Stimulated activated naive CD4-positive, alpha-beta T cell (primary cell): Measurements from ENCODE around the gene PTPRC.

ENCODE experiments used
- DNase-seq, 6 experiments: peaks; one replicate each; lab custom pipeline; 2025; lab: John Stamatoyannopoulos, UW

The PTPRC gene

DNA sequence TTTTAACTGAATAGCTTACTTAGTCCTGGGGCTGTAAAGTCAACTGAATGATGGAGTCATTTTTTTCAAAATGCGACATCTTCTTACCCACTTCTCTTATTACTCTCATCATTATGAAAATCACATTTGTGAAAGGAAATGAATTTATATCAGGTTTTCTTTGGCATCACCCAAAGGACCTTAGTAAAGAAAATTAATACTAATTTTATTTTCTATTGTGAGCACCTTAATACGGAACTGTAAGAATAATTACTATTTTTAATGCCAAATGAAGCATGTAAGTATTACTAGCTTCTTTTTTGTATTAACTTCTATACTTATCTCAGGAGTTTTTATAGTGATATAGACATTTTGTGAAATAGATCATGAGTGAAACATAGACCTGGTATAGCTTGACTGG is 30.9 kb downstream of the PTPRC start:
- no peak for DNase-seq

DNA sequence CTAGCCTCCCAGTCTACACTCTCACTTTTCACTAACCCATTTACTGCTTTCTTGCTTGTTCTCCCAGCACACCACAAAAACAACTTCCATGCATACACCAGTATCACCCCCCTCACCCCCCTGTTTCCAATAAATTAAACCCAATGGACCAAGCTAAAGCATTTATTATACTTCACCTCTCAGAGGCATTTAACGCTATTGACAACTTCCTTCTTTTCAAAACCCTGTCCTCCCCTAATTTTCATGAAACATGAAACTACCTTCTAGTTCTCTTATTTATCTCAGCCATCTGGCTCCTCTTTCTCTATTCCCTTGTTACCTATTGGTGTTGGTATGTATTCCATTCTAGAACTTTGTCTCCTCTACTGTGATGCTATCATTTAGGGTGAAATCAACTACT is 32.3 kb downstream of the PTPRC start:
- DNase-seq, result no peak

DNA sequence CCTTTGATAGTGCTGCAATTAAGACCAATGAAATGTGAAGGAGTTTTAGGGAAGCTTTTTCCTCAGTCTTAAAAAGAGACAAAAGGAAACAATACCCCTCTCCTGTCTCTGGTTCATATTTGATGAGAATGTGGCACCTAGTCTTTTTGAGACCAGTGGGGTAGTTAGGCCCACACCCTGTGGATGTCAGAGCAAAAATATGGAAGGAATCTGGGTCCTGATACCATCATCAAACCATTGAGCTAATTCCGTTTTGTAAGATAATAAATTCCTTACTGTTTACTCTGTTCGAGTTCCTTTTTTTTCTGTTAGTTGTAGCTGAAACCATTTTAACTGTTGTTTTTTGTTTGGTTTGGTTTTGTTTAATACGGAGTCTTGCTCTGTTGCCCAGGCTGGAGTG is 33.3 kb downstream of the PTPRC start:
- no peak for DNase-seq

DNA sequence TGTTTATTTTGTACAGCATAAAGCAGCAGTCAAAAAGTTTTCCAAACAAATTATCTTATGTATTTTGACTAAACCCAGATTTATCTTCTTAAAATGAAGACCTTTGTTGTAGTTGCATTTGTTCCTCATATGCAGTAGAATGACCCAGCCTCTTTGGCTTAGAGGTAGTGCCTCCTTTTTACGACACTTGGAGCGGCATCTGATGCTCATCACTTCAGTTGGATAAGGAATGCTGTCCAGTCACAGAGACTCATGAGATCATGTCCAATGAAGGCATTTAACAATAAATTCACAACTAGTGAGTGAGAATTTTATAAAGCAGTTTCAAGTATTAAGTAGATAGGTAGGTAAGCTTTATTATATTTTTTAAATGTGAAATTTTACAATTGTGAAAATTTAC is 35.2 kb downstream of the PTPRC start:
- no peak for DNase-seq

DNA sequence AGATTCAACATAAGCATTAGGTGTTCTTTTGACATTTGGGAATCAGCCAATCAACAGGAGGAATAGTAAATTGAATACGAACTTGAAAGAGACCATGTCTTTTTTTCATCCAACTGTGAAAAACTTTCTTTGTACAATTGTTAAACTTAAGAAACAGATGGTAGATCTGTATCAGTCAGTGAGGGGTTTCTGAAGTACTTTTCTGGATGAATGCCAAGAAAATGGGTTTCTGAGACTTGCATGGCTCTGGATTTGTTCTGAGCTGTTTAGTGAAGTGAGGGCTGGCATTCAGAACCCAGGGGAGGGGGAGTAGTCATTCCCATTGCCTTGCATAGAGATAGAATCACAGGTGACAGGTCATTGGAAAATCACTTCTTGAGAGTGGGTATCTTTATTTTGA is 37.4 kb downstream of the PTPRC start:
- peak in 3 of 6 experiments; percentile 22 to 51 (median 45) for DNase-seq

DNA sequence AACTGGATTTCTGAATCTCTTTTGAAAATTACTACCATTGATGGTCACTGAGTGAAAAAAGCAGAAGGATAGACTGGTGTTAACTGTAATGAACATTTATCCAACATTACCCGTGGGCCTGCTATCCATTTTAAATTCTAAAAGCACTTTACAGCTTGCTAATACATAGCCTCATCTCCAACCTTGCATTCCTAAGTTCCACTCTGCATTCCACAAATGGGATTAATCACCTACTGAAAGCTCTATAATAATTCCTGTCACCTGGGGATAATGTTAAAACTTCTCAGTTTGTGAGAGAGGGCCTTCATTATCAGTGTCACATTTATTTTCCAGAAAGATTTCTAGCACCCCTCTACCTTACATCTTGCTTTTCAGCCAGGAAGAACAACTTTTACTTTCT is 38.2 kb downstream of the PTPRC start:
- DNase-seq, result no peak

DNA sequence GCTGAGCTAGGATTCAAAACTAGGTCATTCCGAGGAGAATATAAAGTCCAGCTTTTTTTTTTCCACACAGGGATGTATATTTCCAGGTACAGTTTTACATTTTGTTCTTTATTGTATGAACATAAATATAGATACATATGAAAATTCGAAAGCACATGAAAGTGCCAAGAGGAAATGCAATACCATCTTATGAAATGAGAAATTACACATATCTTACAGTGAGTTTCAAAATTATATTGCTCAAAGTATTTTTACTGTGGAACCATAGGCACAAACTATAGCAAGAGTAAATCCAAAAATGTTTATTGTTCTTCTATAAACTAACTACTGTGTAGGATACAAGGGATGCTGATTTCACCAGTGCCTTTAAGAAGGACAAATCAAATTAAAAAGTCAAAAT is 39.0 kb downstream of the PTPRC start:
- no peak for DNase-seq

DNA sequence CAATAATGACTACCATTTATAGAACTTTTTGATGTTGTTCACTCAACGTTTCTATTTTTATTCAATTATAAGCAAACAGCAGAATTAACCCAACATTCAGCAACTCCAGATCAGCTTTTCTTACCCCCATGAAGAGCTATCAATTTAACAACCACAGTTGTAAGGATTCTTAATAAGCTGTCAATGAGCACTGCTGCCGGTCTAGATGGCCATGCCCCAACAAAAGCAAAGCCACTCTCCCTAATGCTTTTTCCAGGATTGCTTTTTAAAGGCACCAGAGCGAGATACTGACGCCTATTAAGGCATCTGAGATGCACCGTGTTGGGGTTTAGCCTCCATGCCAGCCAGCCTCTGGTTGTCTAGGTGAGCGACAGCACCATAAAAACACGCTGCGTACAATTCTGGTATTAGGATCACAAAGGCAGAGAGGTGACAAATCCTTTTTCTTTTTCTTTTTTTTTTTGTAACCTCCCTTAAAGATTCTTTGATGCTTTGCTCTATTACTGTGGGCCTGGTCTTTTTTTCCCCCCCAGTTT is 39.5 kb downstream of the PTPRC start:
- peak; percentile 44 to 75 (median 60) for DNase-seq

DNA sequence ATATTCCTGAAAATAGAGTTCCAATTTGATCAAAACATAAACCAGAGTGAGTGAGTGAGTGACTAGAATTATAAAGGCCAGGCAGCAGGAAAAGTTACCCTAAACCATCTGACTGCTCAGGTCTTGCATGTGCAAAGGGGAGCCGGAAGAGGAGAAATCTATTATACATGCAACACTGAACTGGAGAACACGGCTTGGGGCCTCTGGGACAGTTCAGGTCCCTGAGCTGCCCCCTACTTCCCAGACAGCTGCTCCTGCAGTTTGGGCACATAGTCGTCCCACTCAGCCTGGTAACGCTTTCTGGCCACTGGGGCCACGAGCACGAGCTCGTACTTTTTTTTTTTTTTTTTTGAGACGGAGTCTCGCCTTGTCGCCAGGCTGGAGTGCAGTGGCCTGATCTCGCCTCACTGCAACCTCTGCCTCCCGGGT is 40.1 kb downstream of the PTPRC start:
- DNase-seq, result peak in 3 of 6 experiments; percentile 52 to 75 (median 64)

DNA sequence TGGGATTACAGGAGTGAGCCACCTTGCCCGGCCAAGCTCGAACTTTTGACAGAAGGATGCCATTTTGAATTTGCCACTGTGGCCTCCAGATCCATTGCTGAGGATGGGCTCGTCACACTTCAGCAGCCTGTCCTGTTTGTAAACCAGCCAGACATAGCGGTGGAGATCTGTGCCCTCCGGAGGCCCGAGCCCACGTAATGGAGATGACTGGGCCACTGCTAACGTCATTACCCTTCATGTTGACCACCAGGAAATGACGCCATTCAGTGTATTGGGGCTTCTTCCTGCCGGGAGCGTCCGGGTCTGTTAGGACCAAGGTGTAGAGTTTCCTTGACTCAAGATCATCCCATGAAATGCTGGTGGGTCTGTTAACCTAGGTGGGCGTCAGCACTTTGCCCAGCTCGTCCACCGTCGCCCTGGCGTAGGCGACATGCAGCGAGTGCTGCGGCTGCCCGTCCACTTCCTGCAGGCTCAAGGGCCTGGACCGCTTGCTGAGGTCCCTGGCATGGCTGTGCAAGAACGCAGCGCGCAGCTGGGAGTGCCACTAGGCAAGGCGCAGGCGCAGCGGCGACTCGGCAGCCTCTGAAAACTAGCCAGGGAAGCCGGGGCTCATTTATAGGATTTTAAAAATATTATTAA is 40.8 kb downstream of the PTPRC start:
- DNase-seq, result no peak

DNA sequence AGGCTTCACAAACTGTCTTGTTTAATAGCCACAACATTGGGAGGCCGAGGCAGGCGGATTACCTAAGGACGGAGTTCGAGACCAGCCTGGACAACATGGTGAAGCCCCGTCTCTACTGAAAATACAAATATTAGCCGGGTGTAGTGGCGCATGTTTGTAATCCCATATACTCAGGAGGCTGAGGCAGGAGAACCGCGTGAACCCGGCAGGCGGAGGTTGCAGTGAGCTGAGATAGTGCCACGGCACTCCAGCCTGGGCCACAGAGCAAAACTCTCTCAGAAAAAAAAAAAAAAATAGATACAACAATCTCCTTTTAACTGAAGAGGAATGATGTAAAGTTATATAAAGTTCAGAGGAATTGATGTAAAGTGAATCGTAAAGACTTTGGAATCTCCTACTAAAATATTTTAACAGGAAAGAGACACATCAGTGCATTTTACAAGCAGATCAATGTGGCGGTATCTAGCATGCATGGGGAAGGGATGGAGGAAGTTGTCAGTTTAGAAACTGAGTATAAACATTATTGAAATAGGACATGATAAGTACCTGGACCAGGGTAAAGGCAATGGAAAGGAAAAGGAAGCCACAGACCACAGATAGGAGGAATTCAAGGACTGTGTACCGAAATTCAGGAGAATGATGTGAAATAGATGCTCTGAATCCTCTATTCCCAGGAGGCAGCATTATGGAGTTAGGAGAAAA is 41.5 kb downstream of the PTPRC start:
- peak in 3 of 6 experiments; percentile 14 to 42 (median 20) for DNase-seq

DNA sequence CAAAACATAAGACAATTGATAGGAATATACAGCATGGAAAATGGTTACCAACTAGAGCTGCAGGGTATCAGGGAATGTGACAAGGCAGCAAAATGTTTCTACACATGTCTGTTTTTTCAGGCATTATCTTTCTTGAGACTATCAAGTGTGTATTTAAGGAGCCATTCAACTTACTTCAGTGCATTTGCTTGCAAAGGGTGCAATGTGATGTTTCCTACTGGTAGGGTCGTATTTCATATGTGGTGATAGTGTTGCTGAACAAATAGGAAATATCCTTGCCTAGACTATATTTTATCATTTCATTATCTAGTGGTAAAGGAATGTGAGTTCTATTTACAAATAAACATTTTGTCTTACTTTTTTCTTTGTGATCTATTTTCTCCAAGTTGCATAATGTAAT is 42.4 kb downstream of the PTPRC start:
- DNase-seq, result peak in 3 of 6 experiments; percentile 42 to 69 (median 62)

DNA sequence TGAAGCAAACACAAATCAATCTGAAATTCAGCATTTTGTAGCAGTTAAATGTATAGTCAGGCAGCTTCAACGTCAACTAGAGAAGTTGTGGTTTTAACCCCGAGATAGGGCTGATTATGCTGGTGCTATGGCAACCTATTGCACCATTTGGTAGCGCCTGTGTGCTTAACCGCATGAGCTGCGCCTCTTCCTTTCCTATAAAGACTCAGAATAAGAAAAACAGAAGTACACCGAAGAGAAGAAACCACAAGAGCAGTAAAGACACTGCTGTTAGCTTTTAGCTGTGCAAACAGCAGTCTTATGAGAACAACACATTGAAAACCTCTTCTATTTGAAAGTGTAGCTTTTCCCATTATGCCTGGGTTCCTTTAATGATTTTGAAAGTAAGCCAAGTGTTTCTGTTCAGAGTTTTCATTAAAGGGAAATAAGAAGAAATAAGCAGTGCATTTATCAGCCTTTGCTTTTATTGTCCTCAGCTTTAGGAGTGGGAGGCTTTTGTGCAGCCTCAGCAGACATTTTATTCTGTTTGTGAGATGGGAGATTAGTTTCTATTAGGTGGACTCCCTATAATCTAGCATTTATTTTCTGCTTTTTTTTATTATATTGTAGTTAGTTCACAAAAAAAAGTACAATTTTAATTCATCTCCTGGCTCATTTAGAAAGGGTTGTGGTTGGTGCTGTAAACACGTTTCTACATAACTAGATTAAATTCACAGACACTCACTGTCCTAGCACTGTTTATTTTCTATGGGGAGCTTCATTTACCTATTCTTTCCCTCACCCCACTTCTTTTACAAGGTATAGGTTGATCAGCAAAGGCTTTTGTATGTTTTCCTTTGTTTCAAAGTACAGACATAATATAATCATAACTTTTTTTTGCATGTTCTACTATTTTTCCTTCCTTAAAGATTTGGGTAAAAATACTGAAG is 43.3 kb downstream of the PTPRC start:
- peak; percentile 39 to 93 (median 84) for DNase-seq

DNA sequence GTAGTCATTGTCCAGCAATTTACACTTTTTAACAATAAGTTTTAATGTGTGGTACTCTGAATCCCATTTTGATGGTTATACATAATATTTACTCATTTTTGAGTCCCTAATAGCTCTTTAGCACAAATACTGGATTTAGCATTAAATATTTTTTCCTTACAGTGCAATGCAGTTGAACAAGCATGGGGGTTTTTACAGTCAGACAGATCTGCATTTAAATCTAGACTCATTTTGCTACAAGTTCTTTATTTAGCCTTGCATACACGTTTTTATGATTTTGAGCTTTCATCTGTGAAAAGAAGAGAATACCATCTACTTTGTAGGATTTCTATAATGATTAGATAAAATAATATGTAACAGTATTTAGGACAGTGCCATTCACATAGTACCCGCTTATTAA is 44.0 kb downstream of the PTPRC start:
- DNase-seq, result no peak

DNA sequence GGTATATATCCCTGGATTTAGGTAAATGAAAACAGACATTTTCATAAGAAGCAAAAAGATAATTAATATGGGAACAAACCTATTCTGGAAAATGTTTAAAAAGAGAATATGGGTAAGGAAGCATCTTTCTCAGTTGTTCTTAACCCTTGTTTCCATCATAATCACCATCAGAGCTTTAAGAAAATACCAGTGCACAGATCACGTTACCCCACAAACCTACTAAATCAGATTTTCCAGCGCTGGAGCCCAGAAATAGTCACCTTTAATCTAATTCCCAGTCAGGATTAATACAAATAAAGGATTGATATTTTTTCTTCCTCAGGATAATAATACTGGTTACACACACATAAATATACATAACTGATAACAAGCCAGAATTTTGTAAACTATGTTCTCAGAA is 44.6 kb downstream of the PTPRC start:
- no peak for DNase-seq

DNA sequence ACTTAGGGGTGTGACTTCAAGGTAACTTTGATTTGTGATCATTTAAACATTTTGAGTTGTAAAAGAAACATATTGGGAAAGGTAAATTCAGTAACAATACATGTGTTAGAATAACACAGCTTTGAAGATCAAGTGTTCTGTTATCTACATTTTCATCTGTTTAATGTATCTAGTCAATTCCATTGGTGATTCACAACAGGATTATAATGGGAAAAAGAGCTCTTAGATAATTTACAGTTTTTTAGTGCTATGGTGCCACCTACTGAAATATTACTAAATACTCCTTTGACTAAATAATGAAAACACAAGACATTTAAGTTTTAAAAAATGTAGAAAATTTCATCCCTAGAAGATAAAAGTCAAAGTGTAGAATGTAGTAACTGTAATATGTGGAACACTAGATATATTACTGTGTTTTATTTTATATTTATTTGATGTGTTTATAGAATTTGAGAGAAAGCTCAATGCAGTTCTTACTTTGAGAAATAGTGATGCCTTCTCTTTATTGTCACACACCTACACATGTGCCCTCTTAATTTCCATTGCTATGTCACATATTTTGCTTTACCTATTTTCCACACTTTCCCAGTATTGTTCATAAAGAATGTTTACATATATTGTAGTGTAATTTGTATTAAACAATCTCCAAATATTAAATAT is 47.4 kb downstream of the PTPRC start:
- DNase-seq, result peak in 2 of 6 experiments; percentile 48 to 51

DNA sequence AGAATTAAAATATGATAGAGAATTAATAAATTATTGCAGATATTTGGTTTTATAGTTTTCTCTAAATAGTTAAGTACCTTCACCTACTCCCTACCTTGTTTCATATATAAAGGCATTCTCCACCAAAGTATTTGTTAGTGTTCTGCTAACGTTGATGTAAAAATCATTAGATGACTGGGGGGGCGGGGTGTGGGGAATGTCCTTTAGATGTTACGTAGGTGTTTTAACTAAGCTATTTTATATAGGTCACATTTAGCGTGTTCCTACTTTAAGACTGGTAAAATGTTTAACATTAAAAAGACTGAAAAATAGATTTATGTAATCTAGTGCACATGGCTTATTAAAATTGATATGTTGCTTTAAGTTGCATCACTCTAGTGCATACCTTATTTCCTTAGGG is 48.6 kb downstream of the PTPRC start:
- peak in 1 of 6 experiments; percentile 18 for DNase-seq

DNA sequence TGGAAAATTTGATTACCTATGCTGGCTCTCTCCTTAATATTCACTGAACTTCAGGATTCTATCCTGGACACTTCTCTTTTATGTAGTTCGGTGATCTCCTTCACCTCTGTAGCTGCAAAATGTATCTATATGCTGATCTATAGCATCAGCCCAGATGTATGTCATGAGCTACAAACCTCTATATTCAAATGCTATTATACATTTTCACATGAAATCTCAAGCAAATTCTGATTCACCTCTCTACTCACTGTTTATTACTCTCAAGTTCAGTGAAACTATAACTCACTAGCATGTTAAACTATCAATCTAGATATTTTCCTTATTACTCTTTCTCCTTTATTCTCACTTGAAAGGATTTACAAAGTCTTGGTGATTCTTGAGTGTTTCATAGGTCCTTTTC is 52.2 kb downstream of the PTPRC start:
- DNase-seq, result no peak

DNA sequence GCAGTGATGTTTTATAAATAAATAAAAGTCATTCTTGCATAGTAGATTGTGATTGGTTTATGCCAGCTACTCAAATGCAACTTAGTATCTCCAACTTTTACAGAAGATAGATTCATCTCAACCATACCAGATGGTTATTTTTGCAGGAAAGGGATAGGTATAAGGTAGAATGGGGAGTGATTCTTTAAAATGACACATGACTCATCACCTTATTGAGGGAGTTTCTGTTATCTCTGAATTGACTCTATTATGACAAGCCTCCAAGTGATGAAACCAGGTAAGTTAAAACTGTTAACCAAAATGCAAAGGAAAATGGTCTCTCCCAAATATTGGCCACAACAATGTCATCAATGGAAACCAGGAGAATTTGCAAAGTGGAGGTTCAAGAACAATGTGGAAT is 54.5 kb downstream of the PTPRC start:
- DNase-seq, result no peak

DNA sequence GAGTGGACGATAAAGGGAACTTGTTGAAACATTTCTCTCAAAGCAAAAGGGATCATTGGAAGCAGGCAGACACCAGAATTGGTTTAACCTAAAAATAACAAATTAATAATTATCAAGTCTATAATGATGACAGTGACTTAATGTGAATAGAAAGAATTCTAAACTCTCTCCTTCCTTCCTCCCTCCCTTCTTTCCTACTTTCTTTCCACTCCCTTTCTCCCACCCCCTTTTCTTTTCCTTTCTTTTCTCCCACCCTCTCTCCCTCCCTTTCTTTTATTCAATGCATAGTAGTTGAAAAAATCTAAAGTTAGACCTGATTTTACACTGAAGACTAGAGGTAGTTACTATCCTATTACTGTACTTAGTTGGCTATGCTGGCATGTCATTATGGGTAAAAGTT is 55.7 kb downstream of the PTPRC start:
- DNase-seq, result no peak

DNA sequence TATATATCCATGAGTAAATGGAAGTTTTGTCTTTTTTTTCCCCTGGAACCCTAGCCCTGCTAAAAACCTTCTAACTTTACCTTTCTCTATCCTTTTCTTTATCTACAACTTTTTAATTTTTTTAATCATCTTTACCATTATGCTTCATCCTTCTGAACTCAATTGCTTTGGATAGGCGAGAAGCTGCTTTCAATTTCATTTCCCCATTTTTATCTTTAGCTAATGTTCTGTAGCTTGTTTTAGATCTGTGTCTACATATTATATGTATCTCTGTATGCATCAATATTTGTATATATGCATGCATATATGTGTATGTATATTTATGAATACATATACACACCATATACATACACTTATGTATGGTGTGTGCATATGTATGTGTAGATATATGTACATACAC is 57.4 kb downstream of the PTPRC start:
- no peak for DNase-seq
